Trophoblast cell (in vitro differentiated cells and primary cell): ENCODE measurements around the gene PDE11A.
"Not testable (repeated sequence)": the region's sequence is repeated elsewhere in the genome, so short reads cannot be mapped to it uniquely, and the experiment has no call there.

Experiments used
- DNase-seq, 2 donors: peaks; one replicate each; pipeline ENCODE4 v3.0.0-alpha.2; 2016
- H2AFZ ChIP-seq: 2 replicates; pipeline ENCODE4 v1.6.1; 2013; ENCODE audit warnings: low read length, moderate library complexity, mild to moderate bottlenecking; ENCODE audit not compliant: insufficient read depth, poor library complexity
- H2AK5ac ChIP-seq: 2 replicates; pipeline ENCODE4 v1.6.1; 2013; ENCODE audit warnings: mild to moderate bottlenecking, low read length
- H2BK120ac ChIP-seq: 2 replicates; pipeline ENCODE4 v1.6.1; 2013; ENCODE audit warnings: low read length, mild to moderate bottlenecking, moderate library complexity; ENCODE audit not compliant: insufficient read depth, poor library complexity
- H2BK12ac ChIP-seq: 2 replicates; pipeline ENCODE4 v1.6.1; 2013; ENCODE audit warnings: mild to moderate bottlenecking, low read length, moderate library complexity
- H2BK5ac ChIP-seq: 2 replicates; pipeline ENCODE4 v1.6.1; 2013; ENCODE audit warnings: low read length, low read depth, moderate library complexity, mild to moderate bottlenecking; ENCODE audit not compliant: poor library complexity
- H3K14ac ChIP-seq: 2 replicates; pipeline ENCODE4 v1.6.1; 2013; ENCODE audit warnings: mild to moderate bottlenecking, low read length
- H3K18ac ChIP-seq: 2 replicates; pipeline ENCODE4 v1.6.1; 2013; ENCODE audit warnings: mild to moderate bottlenecking, low read length
- H3K23ac ChIP-seq: 2 replicates; pipeline ENCODE4 v1.6.1; 2013; ENCODE audit warnings: low read length
- H3K27ac ChIP-seq: 2 replicates; pipeline ENCODE4 v1.5.1; 2013; ENCODE audit warnings: low read depth, mild to moderate bottlenecking, inconsistent platforms, low read length, moderate library complexity
- H3K27me3 ChIP-seq: 2 replicates; pipeline ENCODE4 v1.6.1; 2013; ENCODE audit warnings: inconsistent platforms, mild to moderate bottlenecking, low read length, moderate library complexity; ENCODE audit not compliant: insufficient read depth
- H3K36me3 ChIP-seq, 2 experiments: 1 replicate in 1 of 2; 2 replicates in 1 of 2; pipeline ENCODE4 v1.6.1; 2013; ENCODE audit warnings: low read length in 2 of 2, mild to moderate bottlenecking in 2 of 2, moderate library complexity in 1 of 2; ENCODE audit not compliant: insufficient read depth in 2 of 2, control insufficient read depth in 1 of 2
- H3K4ac ChIP-seq: 2 replicates; pipeline ENCODE4 v1.6.1; 2013; ENCODE audit warnings: low read depth, mild to moderate bottlenecking, low read length, moderate library complexity
- H3K4me1 ChIP-seq, 2 experiments: 1 replicate in 1 of 2; 2 replicates in 1 of 2; pipeline ENCODE4 v1.6.1; 2013; ENCODE audit warnings: low read length in 2 of 2, mild to moderate bottlenecking in 2 of 2, moderate library complexity in 1 of 2; ENCODE audit not compliant: insufficient read depth in 2 of 2, control insufficient read depth in 1 of 2
- H3K4me2 ChIP-seq: 2 replicates; pipeline ENCODE4 v1.6.1; 2013; ENCODE audit warnings: inconsistent platforms, mild to moderate bottlenecking, low read length, moderate library complexity
- H3K4me3 ChIP-seq: 2 replicates; pipeline ENCODE4 v1.5.1; 2013; ENCODE audit warnings: mild to moderate bottlenecking, low read depth, low read length, inconsistent platforms
- H3K79me1 ChIP-seq: one replicate; pipeline ENCODE4 v1.6.1; 2013; ENCODE audit warnings: low read length
- H3K79me2 ChIP-seq: 2 replicates; pipeline ENCODE4 v1.6.1; 2013; ENCODE audit warnings: low read length, mild to moderate bottlenecking; ENCODE audit not compliant: control insufficient read depth, insufficient read depth, poor library complexity
- H3K9ac ChIP-seq: 2 replicates; pipeline ENCODE4 v1.6.1; 2013; ENCODE audit warnings: mild to moderate bottlenecking, low read length
- H3K9me3 ChIP-seq: 2 replicates; pipeline ENCODE4 v1.6.1; 2013; ENCODE audit warnings: low read depth, mild to moderate bottlenecking, control low read depth, inconsistent platforms, low read length; ENCODE audit not compliant: insufficient read depth
- H4K12ac ChIP-seq: 2 replicates; pipeline ENCODE4 v1.6.1; 2013; ENCODE audit warnings: low read depth, mild to moderate bottlenecking, low read length, moderate library complexity
- H4K8ac ChIP-seq: 2 replicates; pipeline ENCODE4 v1.6.1; 2013; ENCODE audit warnings: low read depth, mild to moderate bottlenecking, low read length, moderate library complexity
- H4K91ac ChIP-seq: one replicate; pipeline ENCODE4 v1.6.1; 2013; ENCODE audit warnings: low read depth, mild to moderate bottlenecking, low read length, moderate library complexity
- WGBS: extraction: QIAGEN DNeasy Blood & Tissue Kit; methylation state at CpG from one replicate; pipeline ENCODE4 v1.1.7; 2013; ENCODE audit warnings: missing lambda C conversion rate; ENCODE audit not compliant: insufficient read length, insufficient coverage; ENCODE audit errors: extremely low coverage; 5-methylcytosine and 5-hydroxymethylcytosine counted together

The PDE11A gene

DNA sequence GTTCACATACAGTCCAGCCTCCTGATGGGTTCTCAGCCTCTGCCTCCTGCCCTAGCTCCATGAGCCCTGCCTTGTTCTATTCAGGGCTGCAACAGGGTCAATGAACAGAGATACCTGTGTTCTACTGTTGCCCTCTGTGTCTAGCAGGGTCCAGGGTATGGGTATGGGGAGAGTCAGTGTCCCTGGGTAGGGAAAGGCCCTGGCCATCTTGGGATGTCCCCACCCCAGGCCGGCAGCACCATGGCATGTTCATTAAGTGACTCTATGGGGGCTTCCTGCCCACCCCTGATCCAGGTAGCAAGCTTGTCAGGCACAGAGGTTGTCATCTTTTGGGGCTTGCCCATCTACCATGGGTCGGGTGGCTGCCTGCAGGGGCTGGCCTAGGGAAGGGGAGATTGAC, 13.5 kb downstream of the PDE11A start:
- no peak overlapping the region for H4K8ac ChIP-seq
- no peak overlapping the region for H4K91ac ChIP-seq
- H3K23ac ChIP-seq: no peak overlapping the region
- H3K9ac ChIP-seq: no peak overlapping the region
- no peaks in the 10 kb centered on the region for H3K36me3 ChIP-seq
- H3K14ac ChIP-seq: no peak overlapping the region
- H3K27ac ChIP-seq: no peak overlapping the region
- no peak overlapping the region for H4K12ac ChIP-seq
- H2AFZ ChIP-seq: no peak overlapping the region
- no peak overlapping the region for H2AK5ac ChIP-seq
- no peaks in the 10 kb centered on the region for H3K79me1 ChIP-seq
- no peaks in the 10 kb centered on the region for H3K79me2 ChIP-seq
- H2BK5ac ChIP-seq: no peak overlapping the region
- H3K27me3 ChIP-seq: no peaks in the 10 kb centered on the region
- no peak overlapping the region for H3K4me3 ChIP-seq
- H2BK120ac ChIP-seq: no peak overlapping the region
- no peak overlapping the region for H3K4ac ChIP-seq
- no CpG with 5 or more reads among the region's 2 CpGs for WGBS
- DNase-seq: no peak
- no peak overlapping the region for H3K4me2 ChIP-seq
- H3K18ac ChIP-seq: no peak overlapping the region
- no peak overlapping the region for H2BK12ac ChIP-seq
- H3K4me1 ChIP-seq: no peaks in the 10 kb centered on the region
- H3K9me3 ChIP-seq: no peaks in the 10 kb centered on the region

DNA sequence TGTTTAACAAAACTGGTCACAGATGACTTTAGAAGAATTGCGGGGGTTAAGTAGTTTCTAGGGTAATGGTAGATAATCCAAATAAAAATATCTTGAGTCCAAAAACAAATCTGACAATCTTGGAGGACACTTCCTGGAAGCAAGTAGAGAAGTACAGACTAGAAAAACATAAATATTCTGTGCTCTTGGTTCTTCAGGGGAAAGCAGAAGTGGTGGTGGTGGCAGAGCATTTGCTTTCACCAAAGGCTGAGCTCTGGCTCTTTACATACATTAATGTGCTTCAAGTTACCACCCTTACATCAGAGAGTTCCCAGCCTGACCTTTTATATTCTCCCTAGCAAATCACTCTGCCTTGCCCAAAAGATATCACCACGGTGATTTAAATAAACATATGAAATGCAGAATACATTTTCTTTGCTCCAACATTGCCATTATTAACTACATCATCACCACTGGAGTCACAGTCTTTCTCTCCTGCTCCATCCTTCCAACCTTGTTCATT, 15.3 kb downstream of the PDE11A start:
- Histone ChIP-seq H3K79me2 (no peaks in the 10 kb centered on the region), H3K4me1 (no peaks in the 10 kb centered on the region), H3K9ac (no peak overlapping the region), H3K14ac (no peak overlapping the region), H2AFZ (no peak overlapping the region), H3K9me3 (no peaks in the 10 kb centered on the region), H2BK5ac (no peak overlapping the region), H4K12ac (no peak overlapping the region), H2AK5ac (no peak overlapping the region), H3K79me1 (no peaks in the 10 kb centered on the region), H3K4me3 (no peak overlapping the region), H2BK120ac (no peak overlapping the region), H4K8ac (no peak overlapping the region), H3K36me3 (no peaks in the 10 kb centered on the region), H3K27ac (no peak overlapping the region), H3K4me2 (no peak overlapping the region), H2BK12ac (no peak overlapping the region), H3K4ac (no peak overlapping the region), H3K27me3 (no peaks in the 10 kb centered on the region), H4K91ac (no peak overlapping the region), H3K18ac (no peak overlapping the region), H3K23ac (no peak overlapping the region)
- no CpG with 5 or more reads among the region's 2 CpGs for WGBS
- no peak for DNase-seq

DNA sequence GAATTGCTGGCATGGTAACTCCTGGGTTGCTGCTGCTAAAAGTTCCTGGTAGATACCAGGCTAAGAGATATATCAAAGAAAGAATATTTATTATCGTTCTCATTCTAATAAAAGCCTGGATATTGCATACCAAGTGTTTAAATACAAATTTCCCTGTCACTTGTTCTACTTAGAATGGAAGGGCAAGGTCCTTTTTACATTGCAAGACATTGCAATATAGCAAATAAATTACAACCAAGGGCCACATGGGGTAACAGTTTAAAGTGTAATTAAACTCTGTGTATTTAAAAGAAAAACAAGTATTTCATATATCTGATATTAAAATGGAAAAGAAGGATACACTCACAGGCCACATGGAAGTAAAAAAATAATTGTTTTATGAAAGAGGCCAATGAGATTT, 16.2 kb downstream of the PDE11A start:
- Histone ChIP-seq H2BK5ac (no peak overlapping the region), H3K27me3 (no peaks in the 10 kb centered on the region), H3K36me3 (no peaks in the 10 kb centered on the region), H2BK120ac (no peak overlapping the region), H3K14ac (no peak overlapping the region), H3K4ac (no peak overlapping the region), H2AFZ (no peak overlapping the region), H3K4me1 (no peaks in the 10 kb centered on the region), H3K18ac (no peak overlapping the region), H4K8ac (no peak overlapping the region), H3K79me1 (no peaks in the 10 kb centered on the region), H3K9me3 (no peaks in the 10 kb centered on the region), H3K4me3 (no peak overlapping the region), H4K12ac (no peak overlapping the region), H3K23ac (no peak overlapping the region), H3K27ac (no peak overlapping the region), H3K79me2 (no peaks in the 10 kb centered on the region), H2BK12ac (no peak overlapping the region), H3K9ac (no peak overlapping the region), H4K91ac (no peak overlapping the region), H2AK5ac (no peak overlapping the region), H3K4me2 (no peak overlapping the region)
- DNase-seq: no peak
- WGBS: no CpG with 5 or more reads among the region's 1 CpG

DNA sequence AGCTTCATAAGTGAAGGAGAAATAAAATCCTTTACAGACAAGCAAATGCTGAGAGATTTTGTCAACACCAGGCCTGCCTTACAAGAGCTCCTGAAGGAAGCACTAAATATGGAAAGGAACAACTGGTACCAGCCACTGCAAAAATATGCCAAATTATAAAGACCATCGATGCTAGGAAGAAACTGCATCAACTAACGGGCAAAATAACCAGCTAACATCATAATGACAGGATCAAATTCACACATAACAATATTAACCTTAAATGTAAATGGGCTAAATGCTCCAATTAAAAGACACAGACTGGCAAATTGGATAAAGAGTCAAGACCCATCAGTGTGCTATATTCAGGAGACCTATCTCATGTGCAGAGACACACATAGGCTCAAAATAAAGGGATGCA, 21.3 kb downstream of the PDE11A start:
- not testable (repeated sequence) for H3K4me2 ChIP-seq, H4K91ac ChIP-seq, H3K9ac ChIP-seq, H3K14ac ChIP-seq, H2AFZ ChIP-seq, H3K4me3 ChIP-seq, H3K9me3 ChIP-seq, H3K79me2 ChIP-seq, H2AK5ac ChIP-seq, H4K8ac ChIP-seq, DNase-seq, H3K36me3 ChIP-seq, H3K18ac ChIP-seq, H3K23ac ChIP-seq, H3K27ac ChIP-seq, H2BK5ac ChIP-seq, H3K4me1 ChIP-seq, H3K27me3 ChIP-seq, H2BK12ac ChIP-seq, H3K4ac ChIP-seq, H3K79me1 ChIP-seq, H4K12ac ChIP-seq, H2BK120ac ChIP-seq
- WGBS: no CpG with 5 or more reads among the region's 2 CpGs
